Measurements from ENCODE around the gene ASPHD2. TPM values are rescaled to one million over a fixed set of nuclear protein-coding genes. Genes with fewer than 3 reads are reported as not detected.

Gene ASPHD2
- total RNA-seq, 1 donor, result 2.2 TPM

DNA sequence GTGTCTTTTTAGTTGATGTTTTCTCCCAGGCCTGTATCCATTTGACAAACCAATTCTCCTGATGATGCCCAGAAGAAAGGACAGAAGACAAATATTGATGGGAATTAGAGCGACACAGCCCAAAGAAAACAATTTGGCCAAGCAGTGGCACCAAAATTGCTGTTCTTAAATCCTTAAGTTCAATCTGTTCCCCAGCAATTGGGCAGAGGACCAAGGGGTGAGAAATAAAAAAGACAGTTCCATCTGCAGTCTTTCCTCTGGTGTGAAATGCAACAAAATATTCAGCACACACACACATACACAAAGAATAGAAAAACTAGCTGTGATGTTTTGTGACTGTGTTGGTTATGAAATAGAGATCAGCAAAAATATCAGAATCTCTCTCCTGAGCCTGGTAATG lies 38.0 kb upstream of the ASPHD2 start:
- TF ChIP-seq, protein P1, sequence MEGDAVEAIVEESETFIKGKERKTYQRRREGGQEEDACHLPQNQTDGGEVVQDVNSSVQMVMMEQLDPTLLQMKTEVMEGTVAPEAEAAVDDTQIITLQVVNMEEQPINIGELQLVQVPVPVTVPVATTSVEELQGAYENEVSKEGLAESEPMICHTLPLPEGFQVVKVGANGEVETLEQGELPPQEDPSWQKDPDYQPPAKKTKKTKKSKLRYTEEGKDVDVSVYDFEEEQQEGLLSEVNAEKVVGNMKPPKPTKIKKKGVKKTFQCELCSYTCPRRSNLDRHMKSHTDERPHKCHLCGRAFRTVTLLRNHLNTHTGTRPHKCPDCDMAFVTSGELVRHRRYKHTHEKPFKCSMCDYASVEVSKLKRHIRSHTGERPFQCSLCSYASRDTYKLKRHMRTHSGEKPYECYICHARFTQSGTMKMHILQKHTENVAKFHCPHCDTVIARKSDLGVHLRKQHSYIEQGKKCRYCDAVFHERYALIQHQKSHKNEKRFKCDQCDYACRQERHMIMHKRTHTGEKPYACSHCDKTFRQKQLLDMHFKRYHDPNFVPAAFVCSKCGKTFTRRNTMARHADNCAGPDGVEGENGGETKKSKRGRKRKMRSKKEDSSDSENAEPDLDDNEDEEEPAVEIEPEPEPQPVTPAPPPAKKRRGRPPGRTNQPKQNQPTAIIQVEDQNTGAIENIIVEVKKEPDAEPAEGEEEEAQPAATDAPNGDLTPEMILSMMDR (IDR thresholded peaks at IDR 0.05; ENCODE audit: insufficient read depth, low read depth, low read length), result no peak
- H3K4me3 ChIP-seq (ENCODE audit: low read depth, low read length), result no peak overlapping the region
- DNase-seq (ENCODE audit: low read depth), result no peak

DNA sequence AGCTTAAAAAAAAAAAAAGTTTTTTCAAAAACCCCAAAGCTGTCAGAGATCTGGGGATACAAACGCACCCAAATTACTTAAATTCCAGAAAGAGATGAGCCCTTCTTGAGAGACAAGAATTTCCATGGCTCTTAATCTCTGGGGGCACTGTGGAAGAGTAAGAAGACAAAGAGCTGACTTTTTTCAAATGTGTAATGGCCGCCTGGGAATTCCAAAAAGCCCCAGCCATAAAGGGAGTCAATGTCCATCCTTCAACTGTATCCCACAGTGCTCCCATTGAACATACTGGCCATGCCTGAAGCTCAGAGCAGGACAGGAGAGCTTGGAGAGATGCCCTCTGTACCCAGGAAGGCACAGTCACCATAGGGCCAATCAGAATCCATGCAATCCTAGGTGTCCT lies 37.4 kb upstream of the ASPHD2 start:
- TF ChIP-seq, protein P1 (IDR thresholded peaks at IDR 0.05; ENCODE audit: insufficient read depth, low read depth, low read length), result no peak
- DNase-seq (ENCODE audit: low read depth), result no peak
- H3K4me3 ChIP-seq (ENCODE audit: low read depth, low read length), result no peak overlapping the region

DNA sequence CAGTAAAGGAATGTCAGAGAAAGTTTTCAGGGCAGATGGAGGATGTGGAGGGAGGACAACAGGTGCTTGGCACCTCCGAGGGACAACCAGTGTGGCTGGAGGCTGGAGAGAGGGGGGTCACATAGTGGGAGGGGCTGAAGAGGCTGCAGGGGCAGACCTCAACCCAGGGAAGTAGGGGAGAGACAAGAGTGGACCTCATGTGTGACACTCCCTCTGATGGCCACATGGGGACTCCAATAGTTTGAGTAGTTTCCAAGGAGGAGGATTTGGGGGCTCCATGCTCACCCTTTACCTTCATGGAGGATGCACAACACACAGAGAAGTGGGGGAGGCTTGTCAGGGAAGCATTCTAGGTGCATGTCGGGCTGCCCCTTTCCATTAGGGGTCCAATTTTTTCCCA lies 35.1 kb upstream of the ASPHD2 start:
- TF ChIP-seq, protein P1 (IDR thresholded peaks at IDR 0.05; ENCODE audit: insufficient read depth, low read depth, low read length), result no peak
- DNase-seq (ENCODE audit: low read depth), result no peak
- H3K4me3 ChIP-seq (ENCODE audit: low read depth, low read length), result no peak overlapping the region

DNA sequence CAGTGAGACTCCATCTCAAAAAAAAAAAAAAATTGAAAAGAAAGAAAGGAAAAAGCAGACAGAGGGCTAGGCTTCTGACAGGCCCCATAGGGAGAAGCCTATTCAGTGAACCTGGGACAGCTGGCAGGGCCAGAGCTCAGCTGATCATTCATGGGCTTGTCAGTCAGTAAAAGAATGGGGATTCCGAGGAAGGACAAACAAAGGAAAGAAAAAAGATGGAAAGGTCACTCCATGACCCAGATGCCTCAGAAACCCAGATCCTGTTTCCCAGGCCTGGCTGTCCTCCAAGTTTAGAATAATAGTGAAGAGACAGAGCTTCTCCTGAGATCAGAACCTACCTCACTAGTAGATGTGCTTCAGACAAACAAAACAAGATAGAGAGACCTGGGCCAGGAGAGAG lies 34.3 kb upstream of the ASPHD2 start:
- TF ChIP-seq, protein P1 (IDR thresholded peaks at IDR 0.05; ENCODE audit: insufficient read depth, low read depth, low read length), result no peak
- DNase-seq (ENCODE audit: low read depth), result no peak

DNA sequence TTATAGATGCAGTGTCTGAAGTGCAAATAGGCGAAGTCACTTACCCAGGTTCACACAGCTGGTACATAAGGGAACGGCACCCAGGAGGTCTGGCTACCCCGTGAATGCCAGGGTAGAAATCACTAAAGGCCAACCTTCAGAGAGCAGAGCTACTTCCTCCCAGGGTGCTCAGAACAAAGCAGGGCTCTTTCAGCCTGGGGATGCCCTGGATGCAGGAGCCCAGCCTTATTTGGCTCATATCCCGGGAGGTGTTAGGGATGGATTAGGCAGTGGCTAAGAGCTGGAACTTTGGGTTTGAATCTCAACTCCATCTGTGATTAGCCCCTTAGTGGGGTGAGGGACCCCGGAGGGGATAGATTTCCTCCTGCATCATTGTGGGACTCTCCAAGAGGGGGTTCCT lies 33.1 kb upstream of the ASPHD2 start:
- no peak for DNase-seq (ENCODE audit: low read depth)
- TF ChIP-seq, protein P1 (IDR thresholded peaks at IDR 0.05; ENCODE audit: insufficient read depth, low read depth, low read length), result no peak
- H3K4me3 ChIP-seq (ENCODE audit: low read depth, low read length), result no peak overlapping the region

More for the DNA sequence above, 34.3 kb upstream of the ASPHD2 start:
- H3K4me3 ChIP-seq (ENCODE audit: low read depth, low read length), result no peak overlapping the region

DNA sequence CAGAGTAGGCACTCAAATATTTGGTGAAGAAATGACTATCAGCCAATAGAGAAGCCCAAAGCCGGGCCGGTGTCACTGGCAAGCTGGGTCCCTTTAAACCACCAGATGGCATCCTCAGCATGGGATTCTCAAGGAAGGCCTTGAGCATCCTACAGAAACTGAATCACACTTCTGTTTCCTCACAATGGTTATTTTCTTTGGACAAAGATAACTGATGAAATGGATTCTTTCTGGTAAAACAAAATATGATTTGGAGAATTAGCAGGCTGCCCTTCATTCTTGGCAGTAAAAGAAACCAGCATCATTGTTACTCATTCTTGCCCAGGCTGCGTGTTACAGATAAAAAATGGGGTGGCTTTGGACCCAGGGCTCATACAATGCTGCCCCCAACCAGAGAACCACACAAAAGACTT lies 30.3 kb upstream of the ASPHD2 start:
- TF ChIP-seq, protein P1 (IDR thresholded peaks at IDR 0.05; ENCODE audit: insufficient read depth, low read depth, low read length), result peak; percentile 71
- no peak overlapping the region for H3K4me3 ChIP-seq (ENCODE audit: low read depth, low read length)
- peak; percentile 64 for DNase-seq (ENCODE audit: low read depth)

DNA sequence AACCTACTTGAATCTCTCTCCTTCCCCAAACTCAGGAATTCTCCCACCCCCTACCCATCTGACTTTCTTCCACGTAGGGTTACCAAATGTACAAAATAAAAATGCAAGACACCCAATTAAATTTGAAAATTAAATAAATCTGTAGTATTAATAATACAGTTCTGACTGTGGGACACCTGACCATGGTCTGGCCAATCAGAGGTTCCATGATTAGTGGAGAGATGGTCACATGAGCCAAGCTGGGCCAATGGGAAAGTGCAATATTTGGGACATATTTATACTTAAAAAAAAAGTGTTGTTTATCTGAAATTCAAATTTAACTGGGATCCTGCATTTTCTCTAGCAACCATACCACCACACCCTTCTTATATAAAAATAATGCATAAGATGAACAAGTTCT lies 29.8 kb upstream of the ASPHD2 start:
- no peak overlapping the region for H3K4me3 ChIP-seq (ENCODE audit: low read depth, low read length)
- TF ChIP-seq, protein P1 (IDR thresholded peaks at IDR 0.05; ENCODE audit: insufficient read depth, low read depth, low read length), result no peak
- no peak for DNase-seq (ENCODE audit: low read depth)

All from fibroblast of villous mesenchyme (primary cell).